GM15510 (cell line): ENCODE results near the gene ESR2.
A peak's percentile ranks its signal among the peaks of the same experiment; 100 is the strongest.

Source experiments
- POLR2A ChIP-seq: IDR thresholded peaks from 3 replicates; pipeline ENCODE4 v1.6.1; 2011; ENCODE audit warnings: borderline replicate concordance; ENCODE audit not compliant: insufficient read length; ENCODE audit errors: extremely low read depth

The ESR2 gene

DNA sequence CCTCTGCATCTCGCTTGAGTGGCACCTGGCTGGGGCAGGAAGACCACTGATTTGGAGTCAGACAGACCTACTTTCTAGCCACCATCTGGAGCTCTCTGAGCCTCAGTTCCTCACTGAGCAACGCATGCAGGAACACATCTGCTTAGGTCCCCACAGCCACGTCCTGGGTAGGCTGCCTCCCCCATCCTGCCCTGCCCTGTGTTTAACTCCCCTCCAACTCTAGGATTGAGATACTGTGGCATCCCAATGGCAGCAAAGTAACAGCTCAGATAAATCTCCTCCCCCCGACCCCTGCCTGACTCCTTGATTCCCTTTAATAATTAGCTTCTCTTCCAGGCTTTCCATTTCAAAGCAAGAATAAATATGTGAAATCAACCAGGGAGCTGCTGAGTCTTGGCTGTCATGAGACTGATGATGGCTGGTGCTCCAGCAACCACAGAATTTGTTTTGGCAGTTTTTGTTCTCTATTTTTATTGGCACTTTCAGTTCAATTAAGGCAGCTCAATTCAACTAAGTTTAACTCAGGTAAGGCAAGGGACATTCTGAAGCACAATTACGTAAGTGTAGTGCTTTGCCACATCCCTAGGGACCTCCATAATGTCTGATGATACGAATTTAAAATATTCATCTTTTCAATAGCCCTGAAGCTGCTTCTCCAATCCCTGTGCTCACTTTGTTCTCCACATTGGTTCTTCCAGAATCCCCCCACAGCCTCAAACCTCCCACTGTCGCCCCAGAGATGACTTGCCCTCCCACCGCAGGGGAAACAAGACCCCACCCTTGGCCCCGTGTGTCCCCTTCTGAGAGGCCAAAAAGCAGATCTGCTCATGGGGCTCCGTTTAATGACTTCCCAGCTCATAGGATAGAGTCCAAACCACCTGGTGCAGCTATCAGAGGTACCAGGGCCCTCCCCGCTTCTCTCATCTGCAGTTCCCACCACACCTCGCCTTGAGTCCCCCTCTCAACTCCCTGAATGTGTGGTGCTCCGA, 58.2 kb downstream of the ESR2 start:
- TF ChIP-seq POLR2A: no peak

DNA sequence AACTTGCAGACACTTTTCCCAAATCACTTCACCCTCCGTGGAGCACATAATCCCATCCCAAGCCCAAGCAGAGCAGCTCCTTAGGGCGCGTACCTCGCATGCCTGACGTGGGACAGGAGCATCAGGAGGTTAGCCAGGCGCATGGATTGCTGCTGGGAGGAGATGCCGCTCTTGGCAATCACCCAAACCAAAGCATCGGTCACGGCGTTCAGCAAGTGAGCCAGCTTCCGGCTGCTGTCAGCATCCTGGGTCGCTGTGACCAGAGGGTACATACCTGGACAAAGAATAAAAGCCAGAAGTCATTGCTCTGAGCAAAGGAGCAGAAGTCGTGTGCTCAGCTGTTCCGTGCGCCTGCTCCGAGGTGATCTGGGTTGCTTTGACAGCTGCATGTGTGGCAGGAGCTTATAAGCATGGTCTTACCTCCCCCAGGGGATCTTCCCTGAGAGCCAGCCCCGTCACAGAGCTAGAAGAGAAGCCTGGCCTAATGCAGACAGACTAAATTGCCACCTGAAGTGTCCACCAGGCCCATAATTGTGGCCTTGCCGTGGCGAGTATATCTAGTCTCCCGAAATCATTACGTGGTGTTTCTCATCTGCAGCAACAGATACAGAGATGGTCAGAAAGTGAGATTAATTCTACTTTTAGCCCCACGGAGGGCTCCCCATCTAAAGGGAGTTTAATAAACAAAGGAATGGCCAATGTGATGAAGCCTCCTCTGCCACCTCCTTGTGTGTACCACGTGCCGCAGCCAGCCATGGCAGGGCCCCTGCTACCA, 59.1 kb downstream of the ESR2 start:
- TF ChIP-seq POLR2A: peak; percentile 8

DNA sequence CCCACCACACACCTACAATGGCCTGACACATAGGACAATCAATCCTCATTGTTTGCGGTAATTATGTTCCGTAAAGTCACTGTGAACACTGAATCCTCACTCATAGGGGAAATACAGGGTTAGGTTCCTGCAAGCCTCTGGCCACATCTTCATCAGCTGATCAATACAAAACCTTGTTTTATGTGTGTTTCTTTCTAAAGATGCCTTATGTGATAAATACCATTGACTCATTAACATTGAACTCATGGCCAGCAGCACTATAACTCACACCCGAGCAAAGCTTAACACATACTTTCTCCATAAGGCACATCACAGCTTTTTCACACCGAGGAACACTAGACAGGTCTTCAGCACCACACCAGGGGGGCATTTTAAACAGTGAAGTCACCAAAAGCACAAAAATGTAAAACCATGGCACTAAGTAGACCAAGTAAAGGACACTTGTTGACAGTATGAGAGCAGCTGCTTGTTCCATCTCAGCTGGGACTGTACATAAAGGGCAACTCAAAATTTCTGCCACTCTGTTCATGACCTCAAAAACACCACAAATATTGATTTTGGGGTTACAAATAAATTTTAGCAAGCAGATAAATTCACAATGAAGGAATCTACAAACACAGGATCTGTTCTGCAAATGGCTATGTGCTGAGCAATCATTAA, 60.5 kb downstream of the ESR2 start:
- TF ChIP-seq POLR2A: no peak

DNA sequence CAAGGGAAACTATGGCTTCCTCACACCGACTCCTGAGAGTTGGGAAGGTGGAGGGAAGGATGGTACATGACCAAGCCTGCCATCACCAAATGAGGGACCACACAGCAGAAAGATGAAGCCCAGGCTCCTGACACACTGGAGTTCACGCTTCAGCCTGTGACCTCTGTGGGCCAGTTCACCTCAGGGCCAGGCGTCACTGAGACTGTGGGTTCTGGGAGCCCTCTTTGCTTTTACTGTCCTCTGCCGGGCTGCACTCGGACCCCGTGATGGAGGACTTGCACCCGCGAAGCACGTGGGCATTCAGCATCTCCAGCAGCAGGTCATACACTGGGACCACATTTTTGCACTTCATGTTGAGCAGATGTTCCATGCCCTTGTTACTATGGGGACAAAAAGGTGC, 61.2 kb downstream of the ESR2 start:
- TF ChIP-seq POLR2A: no peak

DNA sequence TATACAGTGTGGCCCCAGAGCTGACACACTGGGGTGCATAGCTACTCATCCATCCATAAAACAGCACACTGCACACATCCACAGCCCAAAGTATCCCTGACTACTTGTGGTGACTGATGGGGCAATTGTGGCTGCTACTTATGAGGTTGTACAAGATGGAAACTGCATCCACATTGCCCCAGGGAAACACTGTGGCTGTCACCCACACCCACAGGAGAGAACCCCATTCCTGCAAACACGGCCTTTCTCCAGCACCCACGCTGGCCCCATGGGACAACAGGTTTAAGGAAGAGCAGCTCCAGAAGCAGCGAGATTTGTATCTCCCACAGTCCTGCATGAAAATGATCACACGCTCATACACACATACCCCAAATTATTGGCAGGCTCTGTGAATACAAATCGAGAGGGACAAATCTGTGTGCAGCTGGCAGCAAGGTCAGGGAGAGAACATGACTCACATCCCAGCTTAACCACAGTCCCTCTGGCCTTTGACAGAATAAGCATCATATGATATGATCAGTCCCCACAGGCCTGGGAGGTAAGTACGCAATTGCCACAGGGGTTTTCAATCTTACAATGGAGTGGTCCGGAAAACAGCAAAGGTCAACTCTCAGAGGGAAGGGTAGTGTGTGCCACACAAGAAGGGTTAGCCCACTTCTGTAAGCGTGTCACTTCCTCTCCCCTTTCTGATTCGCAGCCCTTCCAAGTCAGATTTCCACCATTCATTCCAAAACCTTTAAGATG, 61.9 kb downstream of the ESR2 start:
- TF ChIP-seq POLR2A: no peak

DNA sequence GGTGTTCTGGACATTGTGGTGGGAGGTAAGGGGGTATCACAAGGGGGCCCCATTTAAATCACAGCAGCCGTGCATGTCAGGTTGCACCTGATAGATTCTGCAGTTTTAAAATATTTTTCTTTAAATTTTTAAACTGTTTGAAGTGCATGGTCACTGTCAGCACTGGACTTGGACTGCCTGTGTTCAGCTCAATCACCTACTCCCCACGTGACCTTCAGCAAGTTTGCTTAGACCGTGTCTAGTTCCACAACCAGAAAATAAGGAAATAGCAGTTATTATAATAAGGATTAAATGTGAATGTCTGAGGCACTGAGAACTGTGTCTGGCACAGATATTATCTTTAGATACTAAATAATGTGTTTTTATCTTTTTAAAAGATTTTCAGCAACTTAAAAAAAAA, 64.7 kb downstream of the ESR2 start:
- TF ChIP-seq POLR2A: no peak

DNA sequence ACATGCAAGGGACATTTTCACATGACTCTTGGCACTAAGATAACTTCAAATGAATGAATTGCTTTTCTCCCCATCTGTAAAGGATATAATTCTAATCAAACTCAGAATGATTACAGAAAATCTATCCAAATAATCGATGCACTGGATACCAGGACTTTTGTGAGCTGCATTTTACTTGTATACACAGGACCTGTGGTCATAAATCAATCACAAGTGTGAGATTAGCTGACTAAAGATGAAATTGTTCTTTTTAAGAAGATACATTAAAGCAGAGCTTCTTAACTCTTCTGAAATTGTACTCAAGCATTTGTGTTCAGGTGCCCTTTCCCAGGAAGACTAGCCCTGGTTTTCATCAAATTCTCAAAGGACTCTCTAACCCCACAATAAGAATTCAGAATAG, 66.3 kb downstream of the ESR2 start:
- no peak for TF ChIP-seq POLR2A

DNA sequence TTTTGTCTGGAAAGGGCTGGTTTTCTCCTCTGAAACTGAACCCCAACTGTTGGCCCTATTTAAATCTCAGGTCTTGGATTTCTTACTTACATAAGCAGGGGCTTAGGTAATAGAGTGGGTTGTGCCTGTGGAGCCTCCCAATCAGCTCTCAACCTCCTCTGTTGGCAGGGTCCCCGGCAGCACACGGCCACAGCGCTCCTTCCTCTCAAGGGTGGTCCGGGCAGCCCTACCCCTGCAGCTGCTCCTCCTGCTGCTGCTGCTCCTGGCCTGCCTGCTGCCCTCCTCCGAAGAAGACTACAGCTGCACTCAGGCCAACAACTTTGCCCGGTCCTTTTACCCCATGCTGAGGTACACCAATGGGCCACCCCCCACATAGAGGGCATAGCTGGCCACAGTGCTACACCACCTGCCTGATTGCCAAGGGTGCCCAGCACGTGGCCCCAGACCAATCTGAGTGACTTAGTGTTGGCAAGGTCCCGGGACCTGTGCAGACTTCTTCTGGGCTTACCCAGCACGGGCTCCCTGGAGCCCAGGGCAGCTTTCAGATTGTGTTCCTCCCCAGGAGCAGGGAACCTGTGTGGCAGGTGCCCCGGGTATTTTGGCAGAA, 68.9 kb downstream of the ESR2 start:
- no peak for TF ChIP-seq POLR2A

DNA sequence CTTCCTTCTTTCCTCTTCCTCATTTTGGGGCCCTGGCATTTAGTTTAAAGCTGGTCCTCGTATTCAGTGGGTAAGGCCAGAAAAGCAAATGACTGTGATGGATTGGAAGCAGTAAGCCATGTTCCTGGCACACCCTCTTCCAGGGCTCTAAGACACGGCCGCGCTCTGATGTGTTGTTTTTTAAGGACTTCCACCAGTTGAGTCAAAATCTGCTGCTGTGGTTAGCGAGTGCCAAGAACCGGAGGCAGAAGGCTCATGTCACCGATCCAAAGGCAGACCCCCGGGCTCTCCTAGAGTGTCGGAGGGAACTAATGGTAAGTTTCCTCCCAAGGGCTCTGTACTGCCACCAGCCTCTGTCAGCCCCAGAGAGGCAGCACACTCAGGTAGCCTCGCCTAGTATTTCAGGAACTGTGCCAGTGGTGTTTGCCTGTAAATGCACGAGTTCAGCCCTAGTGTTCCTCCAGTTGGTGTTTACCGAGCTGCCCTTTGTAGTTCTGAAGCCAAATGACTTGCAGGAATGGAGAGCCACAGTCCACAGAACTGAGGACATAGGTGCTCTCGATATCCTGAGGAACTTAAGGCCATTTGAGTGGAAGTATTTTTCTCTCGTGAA, 72.7 kb downstream of the ESR2 start:
- no peak for TF ChIP-seq POLR2A

DNA sequence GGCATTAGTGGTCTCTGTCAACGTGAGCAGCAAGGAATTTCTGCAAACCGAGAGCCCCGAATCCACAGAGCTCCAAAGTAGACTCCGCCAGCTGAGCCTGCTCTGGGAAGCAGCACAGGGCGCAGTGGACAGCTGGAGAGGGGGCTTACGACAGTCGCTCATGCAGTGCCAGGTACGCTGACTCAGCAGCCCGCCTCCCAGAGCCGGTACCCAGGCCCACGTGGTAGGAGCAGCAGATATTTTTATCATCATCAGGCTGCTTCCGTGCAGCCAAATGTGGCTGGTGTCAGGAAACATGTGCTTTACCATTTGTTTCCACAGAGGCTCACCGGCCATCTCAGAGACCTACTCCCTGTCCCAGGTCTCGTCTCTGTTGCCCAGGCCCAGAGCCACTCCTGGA, 73.7 kb downstream of the ESR2 start:
- TF ChIP-seq POLR2A: no peak

DNA sequence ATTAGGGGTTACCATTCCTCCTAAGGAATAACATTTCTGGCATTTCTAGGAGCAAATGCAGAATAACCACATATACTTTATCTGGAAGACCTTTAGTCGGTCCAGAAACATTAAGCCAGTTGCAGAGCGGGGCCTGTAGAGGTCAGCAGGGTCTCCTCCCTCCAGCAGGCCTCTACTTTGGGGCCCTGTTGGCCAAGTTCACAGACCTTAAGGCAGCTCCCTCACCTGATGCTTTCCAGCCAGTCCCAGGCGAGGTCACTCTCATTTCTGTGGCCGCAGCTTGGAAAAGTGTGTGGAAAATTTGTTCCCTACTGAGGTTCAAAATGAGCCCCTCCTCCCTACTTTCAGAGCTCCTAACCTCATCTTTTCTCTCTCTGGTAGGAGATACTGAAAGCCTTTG, 74.1 kb downstream of the ESR2 start:
- no peak for TF ChIP-seq POLR2A

DNA sequence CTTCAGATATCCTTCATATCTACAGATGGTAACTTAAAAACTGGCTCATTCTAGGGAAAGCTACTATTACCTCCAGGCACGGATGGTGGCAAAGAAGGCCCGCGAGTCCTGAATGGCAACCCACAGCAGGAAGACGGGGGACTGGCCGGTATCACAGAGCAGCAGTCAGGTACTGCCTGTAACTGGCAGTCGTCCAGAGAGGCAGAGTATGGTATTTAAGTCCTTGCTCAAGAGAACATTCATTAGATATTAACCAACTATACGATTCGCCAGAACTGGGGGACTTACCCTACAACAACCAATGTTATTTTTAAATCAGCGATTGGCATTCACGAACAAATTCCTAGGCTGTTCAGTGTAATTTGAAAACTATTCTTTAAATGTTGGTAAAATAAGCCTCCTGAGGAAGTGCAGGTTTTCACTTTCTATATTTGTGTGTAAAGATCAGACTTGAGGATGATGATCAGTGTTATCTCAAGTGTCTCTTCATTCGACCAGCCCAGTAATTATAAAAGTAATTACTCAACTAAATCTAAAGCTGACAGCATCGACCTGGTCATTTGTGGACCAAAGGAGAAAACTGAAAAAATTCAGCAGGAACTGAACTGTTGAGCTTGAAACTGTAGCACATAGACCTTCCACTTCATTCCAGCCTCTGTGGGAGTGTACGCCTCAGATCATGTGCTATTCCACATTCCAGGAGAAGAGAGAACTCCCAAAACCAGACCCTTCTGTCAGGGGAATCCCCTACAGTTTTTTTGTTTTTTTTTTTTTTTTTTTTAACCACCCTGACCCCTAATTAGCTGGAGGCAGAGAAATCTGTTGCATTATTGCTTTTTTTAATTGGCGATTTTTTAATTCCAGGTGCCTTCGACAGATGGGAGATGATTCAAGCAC, 75.6 kb downstream of the ESR2 start:
- no peak for TF ChIP-seq POLR2A

DNA sequence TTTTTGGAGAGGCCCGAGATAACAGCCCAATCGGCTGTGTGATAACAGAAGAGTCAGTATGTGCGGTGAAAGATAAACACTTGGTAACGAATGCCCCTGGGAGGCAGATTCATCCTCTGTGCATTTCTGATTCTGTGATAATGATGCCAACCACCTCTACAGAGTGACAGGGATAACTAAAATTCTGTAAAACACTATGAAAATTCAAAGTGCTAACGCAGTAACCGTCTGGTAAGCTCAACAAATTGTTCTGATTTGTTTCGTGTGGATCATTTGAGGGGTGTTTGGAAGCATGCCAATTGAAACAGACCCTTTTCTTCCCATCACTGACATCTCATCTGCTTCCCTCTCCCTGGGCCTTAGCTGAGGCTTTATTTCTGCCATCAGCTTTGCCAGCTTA, 76.3 kb downstream of the ESR2 start:
- TF ChIP-seq POLR2A: no peak
